Brain microvascular endothelial cell (primary cell): Measurements from ENCODE around the gene XAGE1B.
"Not testable (repeated sequence)": the region's sequence is repeated elsewhere in the genome, so short reads cannot be mapped to it uniquely, and the experiment has no call there.

ENCODE experiments used
- DNase-seq: peaks from one replicate; pipeline ENCODE4 v3.0.0-alpha.2; 2020
- H3K27ac ChIP-seq: fragments of 250-450 bp; sonication (Bioruptor Pico); 2 replicates; pipeline ENCODE4 v1.5.1; 2020; ENCODE audit warnings: mild to moderate bottlenecking, moderate library complexity
- H3K27me3 ChIP-seq: fragments of 250-450 bp; sonication (Bioruptor Pico); replicated peaks from 2 replicates; pipeline ENCODE4 v1.5.1; 2020; ENCODE audit warnings: mild to moderate bottlenecking
- H3K36me3 ChIP-seq: fragments of 250-450 bp; sonication (Bioruptor Pico); replicated peaks from 2 replicates; pipeline ENCODE4 v1.5.1; 2020; ENCODE audit warnings: mild to moderate bottlenecking
- H3K4me3 ChIP-seq: 2 replicates; pipeline ENCODE4 v1.5.1; 2011; ENCODE audit warnings: low read depth, mild to moderate bottlenecking, control low read depth, low read length, moderate library complexity
- CTCF ChIP-seq: IDR thresholded peaks from 2 replicates; pipeline ENCODE4 v1.5.1; 2011; ENCODE audit warnings: low read depth, mild to moderate bottlenecking, moderate library complexity, low read length, control low read depth, inconsistent platforms; ENCODE audit errors: missing control alignments
- in situ Hi-C: cut with HindIII; loops from 2 replicates; pipeline ENCODE4 v1.10.0; 2017; ENCODE audit warnings: low sequenced_read_pairs, low pct_ligation_motif_present

XAGE1B gene

DNA sequence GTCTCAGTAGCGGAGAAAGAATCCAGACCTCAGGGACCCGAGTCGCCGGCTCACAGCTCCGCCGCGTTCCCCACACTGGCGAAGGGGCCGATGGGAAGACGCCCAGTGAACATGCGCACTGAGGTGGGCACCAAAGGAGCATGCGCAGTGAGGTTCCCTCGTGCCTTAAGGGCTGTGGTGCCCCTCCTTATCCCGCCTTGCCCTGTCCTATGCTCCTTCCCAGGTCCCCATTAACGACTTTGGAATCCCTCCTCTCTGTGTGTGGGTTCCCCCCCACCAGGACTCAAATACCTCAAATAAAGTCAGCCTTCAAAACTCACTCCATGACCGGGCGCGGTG, at the start of gene XAGE1B:
XAGE1B (minus strand) TSS at position 77 of the 339 bp plus-strand sequence. CDS start 1,536 bp downstream, outside the sequence.
- H3K4me3 ChIP-seq, DNase-seq, in situ Hi-C loops, H3K27ac ChIP-seq, H3K36me3 ChIP-seq, H3K27me3 ChIP-seq: not testable (repeated sequence)

- no peak overlapping the region for H3K27ac ChIP-seq
- no peak for DNase-seq
- TF ChIP-seq CTCF = no peak
- H3K27me3 ChIP-seq = no peaks in the 10 kb centered on the region
- in situ Hi-C loops = no loop called here
- no peak overlapping the region for H3K4me3 ChIP-seq
- H3K36me3 ChIP-seq = no peaks in the 10 kb centered on the region
Measured at GRCh38 chrX:52563105-52563504, 46.2 kb upstream of the XAGE1B start.

DNA sequence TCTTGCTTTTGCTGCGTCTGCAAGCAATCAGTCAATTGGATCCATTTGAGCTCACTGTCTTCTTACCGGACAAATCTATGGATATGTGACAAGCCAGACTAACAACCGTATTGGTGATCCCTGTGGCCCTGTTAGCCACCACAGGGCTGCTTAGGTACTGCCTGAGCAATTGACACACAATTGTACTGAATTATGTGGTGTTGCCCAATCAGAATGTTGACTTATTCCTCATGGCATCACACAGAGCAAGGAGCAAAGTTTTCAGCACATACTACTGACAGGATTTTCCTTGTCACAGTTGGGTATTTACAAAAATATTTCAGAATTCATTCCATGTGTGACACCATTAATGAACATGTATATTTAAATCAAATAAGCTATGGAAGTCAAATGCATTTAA, 41.3 kb upstream of the XAGE1B start:
- no peak for TF ChIP-seq CTCF
- in situ Hi-C loops = no loop called here
- H3K36me3 ChIP-seq = no peaks in the 10 kb centered on the region
- H3K27ac ChIP-seq = no peak overlapping the region
- no peaks in the 10 kb centered on the region for H3K27me3 ChIP-seq
- no peak for DNase-seq
- H3K4me3 ChIP-seq = no peak overlapping the region

GRCh38 chrX:52556741-52557140, 39.9 kb upstream of the XAGE1B start:
- in situ Hi-C loops = no loop called here
- no peak for TF ChIP-seq CTCF
- Histone ChIP-seq H3K27me3 (no peaks in the 10 kb centered on the region), H3K4me3 (no peak overlapping the region), H3K27ac (no peak overlapping the region), H3K36me3 (no peaks in the 10 kb centered on the region)
- no peak for DNase-seq

- no peak for TF ChIP-seq CTCF
- in situ Hi-C loops = no loop called here
- Histone ChIP-seq H3K4me3 (no peak overlapping the region), H3K27me3 (no peaks in the 10 kb centered on the region), H3K36me3 (no peaks in the 10 kb centered on the region), H3K27ac (no peak overlapping the region)
- DNase-seq = no peak
Measured at GRCh38 chrX:52553995-52554642, 37.3 kb upstream of the XAGE1B start.

DNA sequence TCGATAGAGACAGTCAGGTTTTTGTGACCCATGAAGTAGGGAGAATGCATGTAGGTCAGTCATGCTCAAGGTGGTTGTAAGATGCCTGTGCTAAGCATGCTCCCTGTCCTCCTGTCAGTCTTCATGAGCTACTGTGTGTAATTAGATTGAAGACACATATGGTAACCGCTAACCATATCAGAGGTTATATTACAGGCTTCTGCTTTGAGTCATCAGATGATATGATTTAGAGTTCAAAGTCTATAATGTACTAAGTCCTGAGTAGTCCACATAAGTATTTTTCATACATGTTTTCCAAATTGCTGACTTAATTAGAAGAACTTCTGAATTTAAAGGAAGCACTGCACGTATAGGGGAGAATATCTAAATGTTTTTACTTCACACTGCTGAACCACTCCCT, 31.9 kb upstream of the XAGE1B start:
- DNase-seq, H3K27me3 ChIP-seq, H3K4me3 ChIP-seq, in situ Hi-C loops, H3K36me3 ChIP-seq, H3K27ac ChIP-seq: not testable (repeated sequence)

DNA sequence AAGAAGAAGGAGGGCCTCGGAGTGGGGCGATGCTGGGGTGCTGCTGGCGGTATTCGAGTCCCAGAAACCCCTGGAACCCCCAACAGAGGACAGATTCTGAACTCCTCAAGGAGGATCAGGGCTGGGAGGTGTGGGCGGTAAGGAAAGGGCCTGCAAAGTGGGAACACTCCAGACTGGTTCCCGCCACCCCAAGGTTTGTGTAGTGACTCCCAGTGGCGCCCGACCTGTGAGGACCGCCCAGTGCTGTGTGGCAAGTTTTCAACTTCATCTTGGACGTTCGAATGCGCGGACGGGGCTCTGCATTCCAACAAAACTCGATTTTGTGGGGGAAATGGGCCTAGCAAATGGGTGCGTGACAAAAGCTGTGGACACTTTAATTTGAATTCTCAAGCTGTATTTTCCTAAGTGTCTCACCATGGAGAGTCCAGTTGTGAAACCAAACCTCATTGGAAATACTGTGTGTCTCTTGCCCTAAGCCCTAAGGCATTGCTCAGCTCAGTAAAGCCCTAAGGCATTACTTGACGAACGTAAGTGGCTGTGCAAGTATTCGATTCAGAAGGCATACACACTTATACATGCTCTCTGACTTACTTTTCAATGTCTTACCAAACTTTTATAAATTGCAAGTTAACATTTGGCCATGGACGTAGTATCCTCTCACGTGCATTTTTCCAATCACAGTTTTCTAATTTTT, 27.4 kb upstream of the XAGE1B start:
- in situ Hi-C loops = no loop called here
- TF ChIP-seq CTCF = no peak
- no peak for DNase-seq
- H3K36me3 ChIP-seq = no peaks in the 10 kb centered on the region
- H3K4me3 ChIP-seq = no peak overlapping the region
- H3K27ac ChIP-seq = no peak overlapping the region
- H3K27me3 ChIP-seq = no peaks in the 10 kb centered on the region
